Superior temporal gyrus (tissue), 1 donor: ENCODE results near the gene TDRD15.
A peak's percentile ranks its signal among the peaks of the same experiment; 100 is the strongest.
"Not testable (repeated sequence)": the region's sequence is repeated elsewhere in the genome, so short reads cannot be mapped to it uniquely, and the experiment has no call there.

Source experiments
- DNase-seq: peaks from one replicate; pipeline ENCODE4 v3.0.0-alpha.2; 2016; ENCODE audit errors: extremely low spot score

The TDRD15 gene

DNA sequence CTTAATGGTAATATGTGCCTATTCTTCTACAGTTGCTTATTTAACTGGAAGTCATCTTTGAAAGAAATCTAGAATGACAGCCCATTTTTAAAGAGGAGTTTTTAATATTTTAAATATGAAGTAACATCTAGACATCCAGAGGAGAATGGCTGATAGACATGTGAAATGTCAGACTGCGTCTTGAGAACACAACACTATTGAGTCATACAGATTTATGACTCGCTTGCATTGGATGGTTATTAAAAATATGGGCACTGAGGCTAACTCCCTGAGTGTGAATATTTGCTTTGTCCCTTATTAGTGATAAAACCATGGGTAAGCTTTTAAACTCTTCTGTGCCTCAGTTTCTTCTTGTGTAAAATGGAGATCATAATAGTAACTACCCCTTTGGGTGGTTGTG lies 22.9 kb downstream of the TDRD15 start:
- no peak for DNase-seq

DNA sequence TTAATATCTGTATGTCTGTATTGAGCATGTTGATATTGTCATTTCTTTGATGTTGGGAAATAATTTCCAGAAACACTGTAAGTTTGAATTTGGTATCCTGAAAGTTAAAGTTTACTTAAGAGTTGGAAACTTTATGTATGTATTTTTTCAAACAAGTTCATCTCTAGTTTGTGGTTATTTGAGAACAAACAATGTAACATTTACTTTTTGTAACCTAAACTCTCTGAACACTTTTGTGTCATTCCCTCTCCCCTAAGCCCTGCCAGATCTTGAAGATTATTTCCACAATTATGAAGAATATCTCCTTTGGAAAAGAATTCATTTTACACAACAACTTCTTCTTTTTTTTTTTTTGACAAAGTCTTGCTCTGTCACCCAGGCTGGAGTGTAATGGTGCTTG lies 24.9 kb downstream of the TDRD15 start:
- DNase-seq = no peak

DNA sequence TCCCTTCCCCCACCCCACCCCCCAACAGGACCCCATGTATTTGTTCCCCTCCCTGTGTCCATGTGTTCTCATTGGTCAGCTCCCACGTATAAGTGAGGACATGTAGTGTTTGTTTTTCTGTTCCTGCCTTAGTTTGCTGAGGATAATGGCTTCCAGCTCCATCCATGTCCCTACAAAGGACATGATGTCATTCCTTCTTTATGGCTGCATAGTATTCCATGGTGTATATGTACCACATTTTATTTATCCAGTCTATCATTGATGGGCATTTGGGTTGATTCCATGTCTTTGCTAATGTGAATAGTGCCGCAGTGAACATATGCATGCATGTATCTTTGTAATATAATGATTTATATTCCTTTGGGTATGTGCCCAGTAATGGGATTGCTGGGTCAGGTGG lies 27.5 kb downstream of the TDRD15 start:
- not testable (repeated sequence) for DNase-seq

DNA sequence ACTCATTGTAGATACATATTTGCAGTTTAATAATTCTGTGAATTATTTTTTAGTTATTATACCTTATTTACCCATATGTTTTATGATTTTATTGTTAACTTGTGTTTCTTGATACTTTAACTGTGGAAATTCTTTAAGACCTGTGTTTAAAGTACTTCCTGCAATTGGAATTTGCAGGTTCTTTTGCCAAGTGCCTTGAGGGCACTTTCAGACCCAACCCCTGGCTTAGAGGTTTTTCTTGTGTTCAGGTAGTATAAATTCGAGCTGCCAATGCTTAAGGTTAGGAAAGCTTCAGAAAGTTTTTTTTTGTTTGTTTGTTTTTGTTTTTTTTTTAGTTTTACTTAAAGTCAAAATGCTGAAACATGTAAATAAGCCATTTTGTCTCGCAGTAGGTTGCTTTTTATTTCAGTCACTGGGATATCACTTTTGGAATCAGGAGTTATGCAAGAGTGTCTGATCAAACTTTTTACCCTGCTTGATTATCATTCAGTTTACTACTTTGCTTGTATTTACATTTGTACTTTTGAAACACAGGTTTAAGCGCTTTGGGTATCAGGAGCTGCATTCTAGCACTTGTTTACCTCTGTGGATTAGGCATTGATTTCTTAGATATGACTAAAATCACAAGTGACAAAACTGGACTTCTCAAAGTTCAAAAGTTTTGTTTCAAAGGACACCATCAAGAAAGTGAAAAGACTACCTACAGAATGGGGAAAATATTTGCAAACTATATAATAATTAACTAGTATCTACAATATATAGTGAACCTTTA lies 31.8 kb downstream of the TDRD15 start:
- no peak for DNase-seq

DNA sequence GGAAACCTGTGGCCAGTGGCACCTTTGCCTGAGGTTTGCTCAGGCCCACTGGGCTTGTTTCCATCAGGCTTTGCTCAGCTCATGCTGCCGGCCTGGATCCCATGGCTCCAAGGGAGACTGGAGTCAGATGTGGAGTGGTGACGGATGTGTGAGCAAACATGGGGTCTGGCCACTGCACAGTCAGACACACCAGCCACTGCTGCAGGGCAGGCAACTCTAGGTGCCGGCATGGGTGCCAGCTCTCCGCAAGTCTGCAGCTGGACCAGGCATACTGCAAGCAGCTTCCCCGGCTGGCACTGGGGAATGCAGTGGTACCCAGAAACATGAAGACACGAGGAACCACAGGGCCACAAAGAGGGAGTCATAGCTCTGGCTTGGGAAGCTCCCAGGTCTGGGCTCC lies 37.4 kb downstream of the TDRD15 start:
- DNase-seq = no peak

DNA sequence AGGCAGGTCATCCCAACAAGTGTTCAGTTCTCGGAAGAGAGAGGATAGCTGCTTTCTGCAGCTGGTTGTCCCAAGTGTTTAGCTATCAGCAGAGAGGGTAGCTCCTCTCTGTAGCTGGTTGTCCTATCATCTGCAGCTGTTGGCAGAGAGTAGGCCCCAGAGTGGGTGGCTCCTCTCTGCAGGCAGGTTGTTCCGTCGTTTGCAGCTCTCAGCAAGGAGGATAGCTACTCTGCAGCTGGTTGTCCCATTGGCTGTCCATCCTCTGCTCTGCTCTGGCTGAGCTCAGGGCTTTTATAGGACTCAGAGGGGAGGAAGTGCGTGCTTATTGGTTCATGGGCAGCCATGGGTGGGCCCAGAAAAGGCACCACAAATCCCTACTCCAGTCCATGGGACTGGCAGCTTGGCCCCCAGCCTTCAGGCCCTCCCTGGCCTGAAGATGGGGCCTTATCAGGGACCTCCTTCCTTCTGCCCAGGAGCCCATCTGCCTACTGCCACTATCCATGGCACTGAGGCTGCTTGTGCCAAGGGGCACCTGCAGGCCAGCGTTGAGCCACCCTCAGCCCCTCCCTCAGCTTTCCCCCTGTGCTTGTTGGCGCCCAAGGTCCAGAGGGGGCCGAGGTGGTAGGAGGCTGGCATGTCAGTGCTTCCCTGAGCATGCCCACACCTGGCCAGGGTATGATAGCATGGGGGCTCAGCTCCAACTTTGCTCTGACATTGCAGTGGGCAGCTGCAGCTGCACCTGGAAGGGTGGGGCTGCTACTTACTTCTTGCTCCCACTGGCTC lies 38.3 kb downstream of the TDRD15 start:
- DNase-seq = no peak

DNA sequence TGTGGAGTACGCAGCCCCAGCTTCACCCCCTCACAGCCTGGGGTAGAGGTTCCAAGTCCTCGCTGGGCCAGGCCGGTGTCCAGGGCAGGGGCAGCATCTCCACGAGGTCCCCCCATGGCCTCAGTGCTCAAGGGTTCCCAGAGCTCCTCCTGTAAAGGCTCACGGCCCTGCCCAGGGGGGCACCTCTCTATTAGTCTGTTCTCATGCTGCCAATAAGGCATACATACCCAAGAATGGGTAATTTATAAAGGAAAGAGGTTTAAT lies 38.8 kb downstream of the TDRD15 start:
- DNase-seq = no peak

DNA sequence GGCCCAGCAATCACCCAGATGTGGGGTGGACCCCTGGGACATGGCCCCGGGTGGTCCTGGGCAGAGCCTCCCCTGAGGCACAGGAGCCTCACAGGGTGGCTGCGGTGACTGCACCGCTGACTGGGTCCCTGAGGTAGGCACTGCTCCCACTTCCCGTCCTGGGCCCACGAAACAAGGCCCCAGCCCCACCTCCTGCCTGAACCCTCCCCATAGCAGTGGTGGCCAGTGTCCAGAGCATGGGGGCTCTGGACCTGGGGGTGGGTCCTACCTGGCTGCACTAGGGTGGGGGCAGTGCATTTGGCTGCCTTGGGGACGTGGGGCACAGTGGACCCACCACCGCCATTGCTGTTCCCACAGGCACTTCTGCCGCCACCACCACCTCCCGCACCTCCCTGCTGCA lies 39.4 kb downstream of the TDRD15 start:
- DNase-seq = no peak

DNA sequence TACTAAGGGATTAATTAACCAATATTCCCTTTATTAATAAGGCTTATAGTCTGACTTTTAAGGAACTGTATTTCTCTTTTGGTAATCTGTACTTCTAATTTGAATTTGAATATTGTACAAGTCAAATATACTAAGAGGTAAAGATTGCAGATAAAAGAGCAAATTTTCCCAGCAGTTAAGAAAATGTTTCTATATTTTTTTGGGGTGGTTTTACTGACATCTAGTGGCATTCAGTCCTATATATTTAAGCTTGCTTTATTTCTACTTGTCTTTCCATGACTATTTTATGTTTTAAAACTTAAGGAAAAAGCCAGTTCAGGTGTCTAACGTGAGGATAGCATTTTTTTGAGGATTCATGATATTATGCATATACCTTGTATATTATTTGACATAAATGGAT lies 41.6 kb downstream of the TDRD15 start:
- no peak for DNase-seq

DNA sequence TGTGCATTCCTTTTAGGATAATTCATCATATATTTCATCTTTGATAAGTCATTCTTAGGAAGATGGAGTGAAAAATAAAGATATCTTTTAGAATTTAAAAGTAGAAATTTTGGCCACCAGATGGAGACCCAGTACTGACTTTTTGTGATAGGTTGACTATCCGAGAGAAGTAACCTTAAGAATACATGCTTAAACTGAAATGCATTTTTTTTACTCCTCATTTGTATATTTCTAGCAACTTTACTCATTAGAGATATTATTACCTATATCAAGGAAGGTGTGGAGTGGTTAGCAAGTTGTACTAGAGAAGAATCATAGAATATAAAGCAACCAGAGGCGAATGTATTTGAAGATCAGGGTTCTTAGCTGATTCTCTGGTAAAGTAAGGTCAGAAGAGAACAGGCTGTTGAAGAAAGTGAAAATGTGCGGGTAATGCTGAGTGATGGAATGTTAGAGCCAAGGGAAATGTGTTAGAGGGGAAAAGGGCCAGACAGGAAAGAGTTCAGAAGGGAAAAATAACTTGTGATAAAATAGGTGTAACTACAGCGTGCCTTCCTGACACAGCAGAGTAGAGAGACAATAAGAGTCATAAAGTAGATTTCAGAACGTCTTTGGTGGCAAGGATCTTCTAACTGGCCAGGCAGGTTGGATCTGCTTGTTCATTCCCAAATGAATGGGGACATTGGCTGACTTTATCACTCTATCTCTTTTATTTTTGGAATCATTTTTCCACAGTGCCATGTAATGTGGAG lies 52.3 kb downstream of the TDRD15 start:
- DNase-seq = peak; percentile 94

DNA sequence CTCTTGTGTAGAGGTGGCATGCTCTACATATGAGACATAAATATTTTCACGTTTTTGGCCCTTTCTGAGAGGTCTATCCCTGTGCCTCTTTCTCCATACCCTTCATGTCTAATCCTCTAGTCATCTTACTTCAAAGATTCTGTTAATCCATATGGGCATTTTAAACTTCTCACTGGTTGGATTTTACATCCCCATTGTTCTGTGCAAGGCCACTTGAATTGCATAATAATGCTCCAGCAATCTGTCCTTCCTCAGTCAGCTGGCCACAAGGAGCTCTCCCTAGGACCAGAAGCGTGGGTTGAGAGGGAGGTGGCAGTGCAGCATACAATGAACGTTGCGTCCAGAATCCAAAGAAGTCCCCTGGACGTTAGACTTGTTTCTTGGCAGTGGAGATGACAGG lies 58.2 kb downstream of the TDRD15 start:
- no peak for DNase-seq

DNA sequence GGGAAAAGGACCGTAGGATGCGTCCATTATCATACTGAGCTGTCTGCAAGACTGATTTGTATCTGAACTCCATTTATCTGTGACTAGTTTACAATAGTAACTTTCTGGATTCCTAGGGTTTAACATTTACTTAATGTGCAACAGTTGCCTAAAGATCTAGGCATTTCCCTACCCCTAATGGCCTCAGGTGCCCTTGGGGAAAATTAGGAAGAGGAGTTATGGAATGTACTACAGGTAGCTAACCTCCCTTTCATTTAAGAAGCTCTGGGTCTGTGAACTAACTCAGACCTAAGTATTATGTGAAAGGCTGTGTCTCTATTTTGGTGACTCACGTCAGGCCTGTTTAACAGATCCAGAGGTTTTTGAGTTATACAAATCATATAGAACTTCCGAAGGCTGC lies 59.5 kb downstream of the TDRD15 start:
- no peak for DNase-seq

DNA sequence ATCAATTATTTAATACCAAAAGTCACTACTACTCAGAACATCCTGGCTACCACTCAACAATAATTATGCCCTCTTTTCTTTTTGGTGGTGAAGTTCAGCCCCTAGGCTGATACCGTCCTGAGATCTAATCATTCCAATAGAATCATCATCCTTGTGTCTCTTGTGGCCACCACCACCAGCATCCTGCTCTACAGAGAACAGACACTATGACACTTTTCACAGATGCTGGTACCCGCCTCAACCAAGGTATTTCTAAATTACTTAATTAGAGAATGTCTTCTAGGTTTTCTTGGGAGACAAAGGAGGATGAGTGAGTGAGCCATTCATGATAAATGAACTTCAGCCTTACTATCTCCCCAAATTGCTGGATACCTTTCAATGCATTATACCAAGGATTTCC lies 60.0 kb downstream of the TDRD15 start:
- no peak for DNase-seq

DNA sequence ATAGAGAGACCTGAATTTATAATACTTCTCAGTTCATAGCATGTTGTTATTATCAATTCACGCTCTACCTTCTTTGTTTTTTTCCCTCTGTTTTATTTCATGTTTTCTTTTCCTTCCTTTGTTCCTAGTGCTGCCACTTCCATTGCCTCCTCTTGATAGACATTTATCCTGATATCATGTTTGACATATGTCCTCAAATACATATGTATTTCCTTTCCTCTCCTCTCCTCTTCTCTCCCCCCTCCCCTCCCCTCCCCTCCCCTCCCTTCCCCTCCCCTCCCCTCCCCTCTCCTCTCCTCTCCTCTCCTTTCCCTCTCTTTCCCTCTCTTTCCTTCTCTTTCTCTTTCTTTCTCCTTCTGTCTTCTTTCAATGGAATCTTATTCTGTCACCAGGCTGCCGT lies 67.8 kb downstream of the TDRD15 start:
- DNase-seq = no peak
